Measurements from ENCODE around the gene PRPF40B.

GRCh38 chr12:49604856-49605255, 18.5 kb upstream of the PRPF40B start:
- TF ChIP-seq CTCF (IDR thresholded peaks at IDR 0.05) (no peak), EZH2 (IDR thresholded peaks at IDR 0.05; ENCODE audit: borderline replicate concordance, insufficient read depth, low read depth, low read length, poor library complexity, severe bottlenecking) (no peak)

Data from B cell (primary cell).